ENCODE results near the gene GRAPL.
"Not testable (repeated sequence)": the region's sequence is repeated elsewhere in the genome, so short reads cannot be mapped to it uniquely, and the experiment has no call there.

Gene GRAPL

GRCh38 chr17:19188870-19189708 lies 61.7 kb downstream of the GRAPL start:
- not testable (repeated sequence) for H4K20me1 ChIP-seq (ENCODE audit: low read depth, low read length); H3F3A ChIP-seq (ENCODE audit: insufficient read depth); H3K79me2 ChIP-seq (ENCODE audit: insufficient read depth, low read length); H3K9ac ChIP-seq (ENCODE audit: low read length); H3K27me3 ChIP-seq (ENCODE audit: low read length); H3K4me2 ChIP-seq (ENCODE audit: low read depth, low read length, poor library complexity, severe bottlenecking); H3K36me3 ChIP-seq (ENCODE audit: low read length); H3K27ac ChIP-seq (ENCODE audit: low read depth, low read length); H2AFZ ChIP-seq (ENCODE audit: low read depth, low read length, severe bottlenecking); H3K9me3 ChIP-seq (ENCODE audit: insufficient read depth, low read length); H3K4me3 ChIP-seq (ENCODE audit: insufficient read depth, low read length, poor library complexity, severe bottlenecking); H3K9me2 ChIP-seq (replicated peaks; ENCODE audit: insufficient read depth, low read length)

- not testable (repeated sequence) for H4K20me1 ChIP-seq (ENCODE audit: low read depth, low read length); H3K9ac ChIP-seq (ENCODE audit: low read length); H2AFZ ChIP-seq (ENCODE audit: low read depth, low read length, severe bottlenecking); H3K79me2 ChIP-seq (ENCODE audit: insufficient read depth, low read length); H3K36me3 ChIP-seq (ENCODE audit: low read length); H3K9me2 ChIP-seq (replicated peaks; ENCODE audit: insufficient read depth, low read length); H3F3A ChIP-seq (ENCODE audit: insufficient read depth); H3K27me3 ChIP-seq (ENCODE audit: low read length); H3K9me3 ChIP-seq (ENCODE audit: insufficient read depth, low read length); H3K4me3 ChIP-seq (ENCODE audit: insufficient read depth, low read length, poor library complexity, severe bottlenecking); H3K27ac ChIP-seq (ENCODE audit: low read depth, low read length); H3K4me2 ChIP-seq (ENCODE audit: low read depth, low read length, poor library complexity, severe bottlenecking)
These were observed 62.5 kb downstream of the GRAPL start for GRCh38 chr17:19189781-19190405.

- H3K9me2 ChIP-seq (replicated peaks; ENCODE audit: insufficient read depth, low read length); H3K4me3 ChIP-seq (ENCODE audit: insufficient read depth, low read length, poor library complexity, severe bottlenecking): not testable (repeated sequence)
These were observed 69.2 kb downstream of the GRAPL start for GRCh38 chr17:19196382-19197204.

GRCh38 chr17:19202448-19202847 lies 75.1 kb downstream of the GRAPL start:
- not testable (repeated sequence) for H3K9ac ChIP-seq (ENCODE audit: low read length); H3K4me2 ChIP-seq (ENCODE audit: low read depth, low read length, poor library complexity, severe bottlenecking); H3K79me2 ChIP-seq (ENCODE audit: insufficient read depth, low read length); H3K27me3 ChIP-seq (ENCODE audit: low read length); H3F3A ChIP-seq (ENCODE audit: insufficient read depth); H3K4me3 ChIP-seq (ENCODE audit: insufficient read depth, low read length, poor library complexity, severe bottlenecking); H2AFZ ChIP-seq (ENCODE audit: low read depth, low read length, severe bottlenecking); H3K9me2 ChIP-seq (replicated peaks; ENCODE audit: insufficient read depth, low read length); H3K9me3 ChIP-seq (ENCODE audit: insufficient read depth, low read length); H3K36me3 ChIP-seq (ENCODE audit: low read length); H3K27ac ChIP-seq (ENCODE audit: low read depth, low read length); H4K20me1 ChIP-seq (ENCODE audit: low read depth, low read length)

More at GRCh38 chr17:19196382-19197204, 69.2 kb downstream of the GRAPL start:
- H3K9ac ChIP-seq (ENCODE audit: low read length); H3K36me3 ChIP-seq (ENCODE audit: low read length); H4K20me1 ChIP-seq (ENCODE audit: low read depth, low read length); H3K4me2 ChIP-seq (ENCODE audit: low read depth, low read length, poor library complexity, severe bottlenecking); H2AFZ ChIP-seq (ENCODE audit: low read depth, low read length, severe bottlenecking); H3K27ac ChIP-seq (ENCODE audit: low read depth, low read length); H3K79me2 ChIP-seq (ENCODE audit: insufficient read depth, low read length); H3K9me3 ChIP-seq (ENCODE audit: insufficient read depth, low read length); H3F3A ChIP-seq (ENCODE audit: insufficient read depth); H3K27me3 ChIP-seq (ENCODE audit: low read length): not testable (repeated sequence)

GRCh38 chr17:19203429-19203828 lies 76.0 kb downstream of the GRAPL start:
- not testable (repeated sequence) for H2AFZ ChIP-seq (ENCODE audit: low read depth, low read length, severe bottlenecking); H3F3A ChIP-seq (ENCODE audit: insufficient read depth); H3K79me2 ChIP-seq (ENCODE audit: insufficient read depth, low read length); H3K4me3 ChIP-seq (ENCODE audit: insufficient read depth, low read length, poor library complexity, severe bottlenecking); H3K27ac ChIP-seq (ENCODE audit: low read depth, low read length); H3K9me3 ChIP-seq (ENCODE audit: insufficient read depth, low read length); H3K4me2 ChIP-seq (ENCODE audit: low read depth, low read length, poor library complexity, severe bottlenecking); H3K9ac ChIP-seq (ENCODE audit: low read length); H3K9me2 ChIP-seq (replicated peaks; ENCODE audit: insufficient read depth, low read length); H3K27me3 ChIP-seq (ENCODE audit: low read length); H3K36me3 ChIP-seq (ENCODE audit: low read length); H4K20me1 ChIP-seq (ENCODE audit: low read depth, low read length)
